Parathyroid adenoma (tissue), 2 donors: ENCODE data around the gene PNMT.

ENCODE experiments used
- H2AFZ ChIP-seq: fragments of 300-600 bp; sonication (generic); one replicate; pipeline ENCODE4 v1.7.0; 2017; ENCODE audit warnings: antibody characterized with exemption, mild to moderate bottlenecking
- H3K27ac ChIP-seq: fragments of 300-600 bp; sonication (generic); one replicate; pipeline ENCODE4 v1.7.0; 2017
- H3K27me3 ChIP-seq: fragments of 300-600 bp; sonication (generic); one replicate; pipeline ENCODE4 v1.7.0; 2017; ENCODE audit warnings: low read length; ENCODE audit not compliant: control insufficient read depth, insufficient read depth
- H3K36me3 ChIP-seq: fragments of 300-600 bp; sonication (generic); one replicate; pipeline ENCODE4 v1.7.0; 2017; ENCODE audit warnings: low read length; ENCODE audit not compliant: control insufficient read depth, insufficient read depth
- H3K4me1 ChIP-seq: fragments of 300-600 bp; sonication (generic); one replicate; pipeline ENCODE4 v1.7.0; 2017; ENCODE audit warnings: control low read depth
- H3K4me2 ChIP-seq: fragments of 300-600 bp; sonication (generic); one replicate; pipeline ENCODE4 v1.7.0; 2017; ENCODE audit warnings: low read length
- H3K4me3 ChIP-seq: fragments of 300-600 bp; sonication (generic); one replicate; pipeline ENCODE4 v1.7.0; 2017; ENCODE audit warnings: low read depth, low read length
- H3K79me2 ChIP-seq: fragments of 300-600 bp; sonication (generic); one replicate; pipeline ENCODE4 v1.7.0; 2017; ENCODE audit warnings: control low read depth
- H3K9ac ChIP-seq: fragments of 300-600 bp; sonication (generic); one replicate; pipeline ENCODE4 v1.7.0; 2017; ENCODE audit warnings: mild to moderate bottlenecking
- H3K9me3 ChIP-seq: fragments of 300-600 bp; sonication (generic); one replicate; pipeline ENCODE4 v1.7.0; 2017; ENCODE audit warnings: low read length; ENCODE audit not compliant: control insufficient read depth
- TF ChIP-seq, protein P1 (sequence below): fragments of 300-600 bp; sonication (generic); IDR thresholded peaks from one replicate; pipeline ENCODE4 v1.7.0; 2017; ENCODE audit warnings: antibody characterized with exemption, mild to moderate bottlenecking
- donor health status: primary hyperparathyroidism.

Gene PNMT

GRCh38 chr17:39700148-39700987, 32.1 kb downstream of the PNMT start:
- no peaks in the 10 kb centered on the region for H3K27me3 ChIP-seq
- no peaks in the 10 kb centered on the region for H3K79me2 ChIP-seq
- H3K9ac ChIP-seq = peak overlapping the region; percentile 83
- TF ChIP-seq, protein P1, sequence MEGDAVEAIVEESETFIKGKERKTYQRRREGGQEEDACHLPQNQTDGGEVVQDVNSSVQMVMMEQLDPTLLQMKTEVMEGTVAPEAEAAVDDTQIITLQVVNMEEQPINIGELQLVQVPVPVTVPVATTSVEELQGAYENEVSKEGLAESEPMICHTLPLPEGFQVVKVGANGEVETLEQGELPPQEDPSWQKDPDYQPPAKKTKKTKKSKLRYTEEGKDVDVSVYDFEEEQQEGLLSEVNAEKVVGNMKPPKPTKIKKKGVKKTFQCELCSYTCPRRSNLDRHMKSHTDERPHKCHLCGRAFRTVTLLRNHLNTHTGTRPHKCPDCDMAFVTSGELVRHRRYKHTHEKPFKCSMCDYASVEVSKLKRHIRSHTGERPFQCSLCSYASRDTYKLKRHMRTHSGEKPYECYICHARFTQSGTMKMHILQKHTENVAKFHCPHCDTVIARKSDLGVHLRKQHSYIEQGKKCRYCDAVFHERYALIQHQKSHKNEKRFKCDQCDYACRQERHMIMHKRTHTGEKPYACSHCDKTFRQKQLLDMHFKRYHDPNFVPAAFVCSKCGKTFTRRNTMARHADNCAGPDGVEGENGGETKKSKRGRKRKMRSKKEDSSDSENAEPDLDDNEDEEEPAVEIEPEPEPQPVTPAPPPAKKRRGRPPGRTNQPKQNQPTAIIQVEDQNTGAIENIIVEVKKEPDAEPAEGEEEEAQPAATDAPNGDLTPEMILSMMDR = no peak
- H3K4me3 ChIP-seq = peak overlapping the region; percentile 81
- peak overlapping the region; percentile 85 for H3K4me2 ChIP-seq
- peak overlapping the region; percentile 81 for H2AFZ ChIP-seq
- peaks cover 19% of the 10 kb centered on the region for H3K4me1 ChIP-seq
- no peaks in the 10 kb centered on the region for H3K9me3 ChIP-seq
- peak overlapping the region; percentile 50 for H3K27ac ChIP-seq
- H3K36me3 ChIP-seq = no peaks in the 10 kb centered on the region

- Histone ChIP-seq H3K27me3 (no peaks in the 10 kb centered on the region), H3K79me2 (no peaks in the 10 kb centered on the region), H3K9me3 (no peaks in the 10 kb centered on the region), H2AFZ (peak overlapping the region; percentile 81), H3K4me3 (peak overlapping the region; percentile 81), H3K4me2 (peak overlapping the region; percentile 85), H3K27ac (peak overlapping the region; percentile 50), H3K36me3 (no peaks in the 10 kb centered on the region), H3K9ac (no peak overlapping the region), H3K4me1 (peaks cover 27% of the 10 kb centered on the region)
- TF ChIP-seq, protein P1 = no peak
Observed at GRCh38 chr17:39701012-39701783, 32.9 kb downstream of the PNMT start.

DNA sequence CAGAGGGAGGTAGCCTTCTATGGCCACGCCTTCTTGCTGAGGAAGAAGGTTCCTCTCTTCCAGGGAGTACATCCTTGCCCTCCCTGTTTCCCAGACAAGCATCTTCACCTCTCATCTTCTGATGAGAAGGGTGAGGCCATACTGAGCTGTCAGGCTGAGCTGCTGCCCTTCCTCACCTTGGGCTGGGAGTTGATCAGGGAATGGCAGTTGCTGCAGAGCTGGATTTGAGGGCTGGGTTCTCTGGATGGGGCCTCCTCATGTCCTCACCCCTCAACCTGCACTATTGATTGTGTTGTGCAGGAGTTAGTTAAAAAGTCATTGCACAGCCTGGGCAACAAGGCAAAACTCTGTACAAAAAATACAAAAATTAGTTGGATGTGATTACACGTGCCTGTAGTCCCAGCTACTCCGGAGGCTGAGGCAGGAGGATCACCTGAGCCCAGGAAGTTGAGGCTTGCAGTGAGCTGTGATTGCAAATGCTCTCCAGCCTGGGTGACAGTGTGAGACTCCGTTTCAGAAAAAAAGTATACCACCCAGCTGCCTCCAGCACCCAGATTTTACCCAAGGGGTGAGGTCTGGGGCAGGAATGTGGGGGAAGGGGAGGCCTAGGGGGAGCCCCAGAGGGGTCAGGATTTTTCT, 33.6 kb downstream of the PNMT start:
- Histone ChIP-seq H3K4me1 (peaks cover 34% of the 10 kb centered on the region), H3K27ac (peak overlapping the region; percentile 50), H3K36me3 (no peaks in the 10 kb centered on the region)

DNA sequence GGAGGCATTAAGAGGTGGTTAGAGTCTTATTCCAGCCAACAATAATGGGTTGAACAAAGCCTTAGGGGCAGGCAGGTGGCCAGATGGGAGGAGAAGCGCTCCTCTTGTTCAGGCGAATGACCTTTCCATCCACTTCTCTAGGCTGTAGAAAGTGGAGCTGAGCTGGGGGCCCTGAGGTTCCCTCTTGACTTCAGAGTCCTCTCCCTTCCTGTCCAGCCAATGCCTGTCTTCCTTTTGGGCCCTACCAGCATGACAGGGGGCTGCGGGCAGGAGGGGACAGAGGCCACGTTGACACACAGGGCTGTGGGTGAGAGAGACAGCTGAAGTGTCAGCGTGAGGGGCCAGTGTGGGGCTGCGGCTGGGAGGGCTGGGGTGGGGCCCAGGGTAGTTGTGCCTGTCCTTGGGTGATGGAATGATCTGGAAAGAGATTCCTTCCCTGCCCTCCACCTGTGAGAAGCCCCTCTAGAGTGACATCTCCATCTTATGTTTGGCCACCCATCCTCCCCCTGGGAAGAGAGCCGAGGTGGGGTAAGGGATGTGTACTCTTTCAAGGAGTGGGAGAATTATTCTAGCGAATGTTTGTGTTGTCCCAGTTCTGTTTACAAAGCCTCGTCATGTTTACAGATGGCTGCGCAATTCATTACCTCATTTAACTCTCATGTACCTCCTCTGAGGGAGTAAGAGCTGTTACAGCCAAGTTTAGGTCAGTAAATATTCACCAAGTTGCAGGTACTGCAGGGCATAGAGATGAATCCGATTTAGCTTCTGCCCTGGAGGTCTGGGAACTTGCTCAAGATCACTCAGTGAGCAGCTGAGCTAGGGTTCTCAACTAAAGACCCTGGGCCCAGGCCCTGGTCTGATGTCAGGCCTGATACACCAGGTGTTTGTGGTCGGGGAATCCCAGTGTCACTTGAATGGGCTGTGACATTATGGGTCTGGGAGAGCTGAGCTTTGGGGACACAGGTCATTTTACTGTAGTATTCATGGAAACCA, 34.9 kb downstream of the PNMT start:
- Histone ChIP-seq H3K27me3 (no peaks in the 10 kb centered on the region), H3K9ac (no peak overlapping the region), H3K4me2 (no peak overlapping the region), H2AFZ (no peak overlapping the region), H3K4me3 (no peak overlapping the region), H3K4me1 (peaks cover 38% of the 10 kb centered on the region), H3K79me2 (no peaks in the 10 kb centered on the region), H3K27ac (peak overlapping the region; percentile 50), H3K9me3 (no peaks in the 10 kb centered on the region), H3K36me3 (no peaks in the 10 kb centered on the region)
- TF ChIP-seq, protein P1 = no peak

More for the DNA sequence above, 33.6 kb downstream of the PNMT start:
- Histone ChIP-seq H3K79me2 (no peaks in the 10 kb centered on the region), H3K27me3 (no peaks in the 10 kb centered on the region), H3K9me3 (no peaks in the 10 kb centered on the region), H3K4me3 (no peak overlapping the region), H3K9ac (no peak overlapping the region), H2AFZ (no peak overlapping the region), H3K4me2 (no peak overlapping the region)
- TF ChIP-seq, protein P1 = no peak
